UCSD-AML1 (cell line): ENCODE results near the gene TEAD2.
A peak's percentile ranks its signal among the peaks of the same experiment; 100 is the strongest.
"Not testable (repeated sequence)": the region's sequence is repeated elsewhere in the genome, so short reads cannot be mapped to it uniquely, and the experiment has no call there.

ENCODE experiments used
- DNase-seq: peaks from one replicate; lab custom pipeline; 2025; ENCODE audit not compliant: unreplicated experiment; lab: John Stamatoyannopoulos, UW

TEAD2 gene

DNA sequence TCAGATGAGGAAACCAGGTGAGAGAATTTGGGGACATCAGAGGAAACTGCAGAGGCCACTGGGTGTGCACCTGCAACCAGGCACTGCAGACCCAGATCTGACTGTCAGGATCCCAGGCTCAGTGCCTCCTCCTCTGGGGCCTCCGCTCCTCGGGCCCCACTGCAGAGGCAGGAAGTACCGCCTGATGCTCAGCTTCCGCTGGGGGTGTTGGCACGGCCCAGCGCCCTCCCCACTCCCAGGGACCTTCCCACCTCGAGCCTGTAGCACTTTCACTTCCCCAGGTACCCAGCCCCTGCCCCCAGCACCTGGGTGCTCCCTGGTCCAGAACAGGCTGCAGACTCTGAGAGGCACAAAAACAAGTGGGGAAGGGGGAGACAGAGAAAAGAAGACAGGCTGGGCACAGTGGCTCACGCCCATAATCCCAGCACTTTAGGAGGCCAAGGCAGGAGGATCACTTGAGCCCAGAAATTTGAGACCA is 28.4 kb downstream of the TEAD2 start:
- DNase-seq: peak; percentile 68

DNA sequence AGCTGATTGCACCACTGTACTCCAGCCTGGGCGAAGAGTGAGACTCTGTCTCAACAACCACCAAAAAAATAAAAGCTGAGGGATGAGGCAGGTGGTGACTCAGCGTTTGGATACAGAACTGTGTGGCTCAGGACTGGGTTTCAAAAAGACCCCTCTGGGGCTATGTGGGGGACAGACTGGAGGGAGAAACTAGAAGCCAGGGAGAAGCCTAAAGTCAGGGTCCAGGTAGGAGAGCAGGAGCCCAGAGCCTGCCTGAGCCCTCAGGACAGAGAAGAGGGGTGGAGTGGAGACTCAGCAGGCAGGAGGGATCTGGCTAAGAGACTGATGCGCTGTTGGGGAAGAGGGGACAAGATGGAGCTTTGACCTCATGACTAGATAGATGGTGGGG is 28.8 kb downstream of the TEAD2 start:
- no peak for DNase-seq

GRCh38 chr19:49332691-49333417 is 29.4 kb downstream of the TEAD2 start:
- not testable (repeated sequence) for DNase-seq

DNA sequence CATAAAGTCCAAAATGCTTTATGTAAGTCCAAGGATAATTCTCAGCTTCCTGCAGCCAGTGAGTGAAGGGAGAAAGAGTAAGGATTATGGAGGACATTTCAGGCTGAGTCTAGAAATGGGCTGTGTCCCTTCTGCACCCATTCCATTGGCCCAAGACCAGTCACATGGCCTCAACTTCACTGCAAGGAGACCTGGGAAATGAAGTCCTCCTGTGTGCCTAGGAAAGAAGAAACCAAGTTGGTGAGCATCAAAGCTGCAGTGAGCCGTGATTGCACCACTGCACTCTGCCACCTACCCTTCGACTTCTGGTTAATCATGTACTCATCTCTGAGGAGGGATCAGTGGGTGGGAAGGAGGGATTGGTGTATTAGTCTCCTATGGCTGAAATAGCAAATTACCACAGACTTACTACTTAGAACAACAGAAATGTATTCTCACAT is 30.6 kb downstream of the TEAD2 start:
- DNase-seq: peak; percentile 35

DNA sequence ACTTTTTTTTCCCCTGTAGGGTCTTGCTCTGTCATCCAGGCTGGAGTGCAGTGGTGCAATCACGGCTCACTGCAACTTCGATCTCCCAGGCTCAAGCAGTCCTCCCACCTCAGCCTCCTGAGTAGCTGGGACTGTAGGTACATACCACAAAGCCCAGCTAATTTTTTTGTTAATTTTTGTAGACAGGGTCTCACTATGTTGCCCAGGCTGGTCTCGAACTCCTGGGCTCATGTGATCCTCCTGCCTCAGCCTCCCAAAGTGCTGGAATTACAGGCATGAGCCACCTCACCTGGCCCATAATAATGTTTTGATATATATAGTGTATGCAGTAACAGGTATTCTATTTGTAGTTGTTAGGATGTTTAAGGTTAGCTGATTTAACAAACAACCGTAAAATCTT is 31.0 kb downstream of the TEAD2 start:
- not testable (repeated sequence) for DNase-seq

- DNase-seq: no peak
Observed at GRCh38 chr19:49328741-49329140, 33.5 kb downstream of the TEAD2 start.

DNA sequence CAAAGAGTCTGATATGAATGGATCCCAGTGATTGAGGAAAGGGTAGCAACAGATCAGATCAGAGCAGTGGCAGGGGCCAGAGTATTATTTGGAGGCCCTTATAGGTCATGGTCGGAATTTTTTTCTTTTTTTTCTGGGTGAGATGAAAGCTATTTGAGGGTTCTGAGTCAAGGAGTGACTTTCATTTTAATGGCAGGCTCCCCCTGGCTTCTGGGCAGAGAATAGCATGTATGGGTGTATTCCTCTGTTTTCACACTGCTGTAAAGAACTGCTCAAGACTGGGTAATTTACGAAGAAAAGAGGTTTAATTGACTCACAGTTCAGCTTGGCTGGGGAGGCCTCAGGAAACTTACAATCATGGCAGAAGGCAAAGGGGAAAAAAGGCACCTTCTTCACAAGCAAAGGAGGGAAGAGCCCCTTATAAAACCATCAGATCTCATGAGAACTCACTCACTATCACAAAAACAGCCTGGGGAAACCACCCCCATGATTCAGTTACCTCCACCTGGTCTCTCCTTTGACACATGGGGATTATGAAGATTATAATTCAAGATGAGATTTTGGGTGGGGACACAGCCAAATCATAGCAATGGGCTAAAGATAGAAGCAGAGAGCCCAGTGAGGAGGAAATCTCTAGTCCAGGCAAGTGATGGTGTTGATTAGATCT is 34.2 kb downstream of the TEAD2 start:
- no peak for DNase-seq

- DNase-seq: no peak
Observed at GRCh38 chr19:49326165-49326704, 36.0 kb downstream of the TEAD2 start.

GRCh38 chr19:49325756-49326155 is 36.5 kb downstream of the TEAD2 start:
- not testable (repeated sequence) for DNase-seq

GRCh38 chr19:49324801-49325576 is 37.2 kb downstream of the TEAD2 start, which contains the start of gene SLC6A16:
SLC6A16 (minus strand) TSS chr19:49325191; CDS start chr19:49311347, 13,844 bp downstream.
- no peak for DNase-seq

DNA sequence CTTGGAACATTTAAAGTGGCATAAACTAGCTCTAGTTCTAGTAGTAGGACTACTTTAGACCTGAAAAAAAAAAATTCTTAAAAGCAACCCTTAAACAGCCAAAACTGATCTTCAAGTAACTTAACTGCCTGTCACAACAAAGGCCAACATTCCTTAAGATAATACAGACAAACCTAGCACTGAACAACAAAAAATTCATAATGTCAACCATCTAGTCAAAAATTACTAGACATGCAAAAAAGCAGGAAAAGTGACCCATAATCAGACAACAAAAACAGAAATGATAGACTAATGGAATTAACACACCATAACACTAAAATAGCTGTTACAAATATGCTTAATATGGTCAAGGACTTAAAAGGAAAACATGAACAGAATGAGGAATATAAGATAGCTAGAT is 43.9 kb downstream of the TEAD2 start:
- no peak for DNase-seq

- DNase-seq: no peak
Observed at GRCh38 chr19:49316284-49316683, 45.9 kb downstream of the TEAD2 start.

GRCh38 chr19:49315111-49315510 is 47.1 kb downstream of the TEAD2 start:
- DNase-seq: no peak

- DNase-seq: no peak
Observed at GRCh38 chr19:49309087-49309486, 53.1 kb downstream of the TEAD2 start.

- DNase-seq: not testable (repeated sequence)
Observed at GRCh38 chr19:49306734-49307133, 55.5 kb downstream of the TEAD2 start.

- no peak for DNase-seq
Observed at GRCh38 chr19:49301866-49302252, 60.4 kb downstream of the TEAD2 start.

DNA sequence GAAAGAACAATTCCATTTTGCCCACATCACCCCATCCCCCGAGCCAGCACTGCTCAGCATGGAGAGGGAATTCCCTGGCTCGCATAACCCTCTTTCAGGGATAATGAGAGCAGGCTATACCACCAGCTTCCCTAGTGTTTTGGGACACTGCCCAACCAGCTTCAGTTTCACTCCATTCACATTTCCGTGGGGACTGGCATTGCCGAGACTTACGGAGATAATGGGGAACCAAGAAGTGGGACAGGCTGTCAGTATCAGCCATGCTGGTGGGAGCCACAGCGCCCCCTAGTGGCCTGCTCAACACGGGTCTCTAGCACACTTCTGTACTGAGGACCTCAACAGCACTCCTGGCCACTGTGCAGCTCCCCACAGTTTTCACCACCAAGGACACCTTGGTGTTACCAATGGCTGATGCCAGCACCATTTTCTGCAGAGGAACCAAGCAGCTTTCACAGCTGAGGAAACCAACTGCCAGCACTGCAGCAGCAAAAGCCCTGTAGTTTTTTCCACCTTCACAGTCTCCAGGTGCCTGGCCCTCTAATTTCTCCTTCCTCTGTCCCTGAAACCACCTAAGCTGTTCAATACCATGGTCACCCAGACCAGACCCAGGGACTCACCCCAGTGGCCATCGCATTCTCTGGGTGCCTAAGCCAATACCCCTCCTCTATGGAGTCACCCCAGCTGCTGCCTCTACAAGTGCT is 60.9 kb downstream of the TEAD2 start:
- DNase-seq: peak; percentile 82

DNA sequence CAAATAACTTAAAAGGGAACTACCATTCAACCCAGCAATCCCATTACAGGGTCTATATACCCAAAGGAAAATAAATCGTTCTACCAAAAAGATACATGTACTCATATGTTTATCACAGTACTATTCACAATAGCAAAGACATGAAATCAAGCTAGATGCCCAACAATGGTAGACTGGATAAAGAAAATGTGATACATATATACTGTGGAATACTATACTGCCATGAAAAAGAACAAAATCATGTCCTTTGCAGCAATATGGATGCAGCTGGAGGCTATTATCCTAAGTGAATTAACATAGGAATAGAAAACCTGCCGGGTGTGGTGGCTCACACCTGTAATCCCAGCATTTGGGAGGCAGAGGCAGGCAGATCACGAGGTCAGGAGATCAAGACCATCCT is 63.6 kb downstream of the TEAD2 start:
- not testable (repeated sequence) for DNase-seq

GRCh38 chr19:49297403-49297802 is 64.8 kb downstream of the TEAD2 start:
- no peak for DNase-seq

DNA sequence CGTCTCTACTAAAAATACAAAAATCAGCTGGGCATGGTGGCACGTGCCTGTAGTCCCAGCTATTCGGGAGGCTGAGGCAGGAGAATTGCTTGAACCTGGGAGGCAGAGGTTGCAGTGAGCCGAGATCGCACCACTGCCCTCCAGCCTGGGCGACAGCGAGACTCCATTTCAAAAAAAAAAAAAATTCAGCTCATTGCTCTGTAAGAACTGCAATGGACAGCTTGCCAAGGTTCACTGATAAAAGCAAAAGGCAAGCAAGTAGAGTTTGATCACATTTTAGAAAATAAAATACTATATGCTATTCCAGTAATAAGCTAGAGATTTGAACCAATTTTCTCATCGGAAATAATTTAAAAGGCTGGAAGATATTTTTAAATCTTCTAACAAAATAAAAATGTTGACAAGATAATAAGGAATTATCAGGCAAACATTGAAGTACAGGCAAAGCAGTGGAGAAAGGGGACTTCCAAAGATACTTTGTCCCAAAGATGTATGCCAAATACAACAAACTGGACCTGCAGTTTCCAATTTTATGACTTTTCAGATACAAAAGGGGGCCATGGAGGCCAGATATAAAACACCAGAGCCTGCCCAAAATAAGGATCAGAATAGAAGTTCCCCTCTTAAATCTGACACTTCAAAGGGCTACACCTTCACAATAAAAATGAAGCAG is 66.9 kb downstream of the TEAD2 start:
- no peak for DNase-seq
